ENCODE results near the gene PNPO. TPM values are rescaled to one million over a fixed set of nuclear protein-coding genes. Genes with fewer than 3 reads are reported as not detected.

The PNPO gene
- total RNA-seq, 2 donors from 2014 or later, result 7.1 to 10.5 TPM

DNA sequence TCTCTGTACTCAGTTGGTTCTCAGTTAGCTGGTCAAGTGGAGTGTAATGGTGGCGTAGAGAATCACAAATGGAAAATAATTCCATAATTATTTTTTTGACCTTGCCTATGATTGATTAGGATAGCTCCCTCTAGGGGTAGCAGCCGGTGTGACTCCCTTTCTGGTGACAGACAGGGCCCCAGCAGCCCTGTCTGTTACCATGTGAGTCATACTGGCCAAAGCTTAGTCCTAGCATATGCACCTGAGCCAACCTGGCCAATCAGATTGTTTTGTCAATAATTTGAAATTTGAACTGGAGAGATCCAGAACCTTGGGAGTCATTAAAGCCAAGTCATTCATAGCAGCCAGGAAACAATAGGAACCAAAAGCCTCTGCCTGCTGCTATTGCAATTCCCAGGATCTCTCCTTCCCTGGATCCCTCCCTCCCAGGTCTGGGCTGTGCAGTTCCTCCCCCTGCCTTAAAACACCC, 5.6 kb downstream of the PNPO start:
- DNase-seq (peak; percentile 41 to 63 (median 48)), ATAC-seq (peak; percentile 93)
- peaks cover 5% of the 10 kb centered on the region for H3K36me3 Mint-ChIP-seq (ENCODE audit: low read depth)
- H3K9me3 ChIP-seq (ENCODE audit: control insufficient read depth, low read length, poor library complexity, severe bottlenecking), result no peaks in the 10 kb centered on the region
- peak overlapping the region; percentile 19 for H3K4me3 Mint-ChIP-seq
- peak overlapping the region; percentile 47 for H3K27ac Mint-ChIP-seq
- peaks cover 32% of the 10 kb centered on the region for H3K4me1 Mint-ChIP-seq
- no peaks in the 10 kb centered on the region for H3K27me3 Mint-ChIP-seq

DNA sequence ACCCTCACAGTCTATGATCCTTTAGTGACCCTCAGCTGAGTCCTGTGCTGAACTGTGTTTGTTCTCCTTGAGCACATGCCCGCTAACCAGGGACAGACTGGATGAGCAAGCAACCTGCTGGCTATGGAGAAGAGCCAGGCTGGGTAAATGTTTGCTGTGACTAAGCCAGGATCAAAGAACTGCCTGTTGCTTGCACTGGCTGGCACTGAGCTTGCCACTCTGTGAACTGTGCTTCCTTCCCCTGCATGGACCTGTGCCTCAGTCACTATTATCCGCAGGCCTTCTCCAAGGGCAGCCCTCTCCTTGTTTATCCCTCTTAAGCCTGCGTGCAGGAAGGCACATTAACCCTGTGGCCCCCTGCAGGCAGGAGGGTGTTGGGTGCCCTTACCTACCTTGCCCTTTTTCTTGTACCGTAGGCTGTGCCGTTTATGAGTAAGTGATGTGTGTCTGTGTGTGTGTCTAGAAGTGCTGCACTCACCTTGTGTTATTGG, 7.4 kb downstream of the PNPO start:
- Mint-ChIP-seq H3K36me3 (ENCODE audit: low read depth) (peaks cover 5% of the 10 kb centered on the region), H3K27me3 (no peaks in the 10 kb centered on the region), H3K4me1 (peaks cover 23% of the 10 kb centered on the region), H3K27ac (peak overlapping the region; percentile 32), H3K4me3 (no peak overlapping the region)
- no peaks in the 10 kb centered on the region for H3K9me3 ChIP-seq (ENCODE audit: control insufficient read depth, low read length, poor library complexity, severe bottlenecking)
- ATAC-seq (no peak), DNase-seq (no peak)

DNA sequence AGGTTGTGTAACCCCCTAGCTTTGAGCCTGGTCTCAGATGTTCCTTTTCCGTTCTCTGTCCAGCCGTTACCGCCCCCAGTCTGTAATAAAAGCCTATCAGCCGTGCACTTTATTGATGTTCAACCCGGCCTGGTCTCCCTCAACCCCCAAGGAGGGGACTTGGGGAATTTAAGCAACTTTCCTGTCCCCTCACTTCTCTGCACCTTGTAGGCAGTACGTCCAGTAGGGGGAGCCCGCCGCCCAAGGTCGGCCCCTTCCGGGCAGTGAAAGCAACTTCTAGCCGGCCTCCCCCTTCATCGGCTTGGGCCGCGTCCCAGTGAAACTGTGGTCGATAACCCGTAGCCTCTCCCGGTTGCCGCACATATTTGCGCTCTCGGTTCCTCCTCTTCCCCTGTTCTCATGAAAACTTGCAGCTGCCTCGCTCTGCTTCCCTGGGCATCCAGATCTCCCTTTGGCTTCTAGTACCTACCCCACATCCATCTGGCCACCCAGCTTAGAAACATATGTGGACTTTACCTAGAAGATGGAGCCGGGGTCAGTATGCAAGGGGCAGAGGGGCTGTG, 7.9 kb downstream of the PNPO start:
- peak; percentile 73 for ATAC-seq
- Mint-ChIP-seq H3K27ac (peak overlapping the region; percentile 32), H3K4me3 (peak overlapping the region; percentile 86), H3K36me3 (ENCODE audit: low read depth) (peaks cover 5% of the 10 kb centered on the region), H3K27me3 (no peaks in the 10 kb centered on the region), H3K4me1 (peaks cover 22% of the 10 kb centered on the region)
- no peaks in the 10 kb centered on the region for H3K9me3 ChIP-seq (ENCODE audit: control insufficient read depth, low read length, poor library complexity, severe bottlenecking)
- peak; percentile 63 to 74 (median 71) for DNase-seq

DNA sequence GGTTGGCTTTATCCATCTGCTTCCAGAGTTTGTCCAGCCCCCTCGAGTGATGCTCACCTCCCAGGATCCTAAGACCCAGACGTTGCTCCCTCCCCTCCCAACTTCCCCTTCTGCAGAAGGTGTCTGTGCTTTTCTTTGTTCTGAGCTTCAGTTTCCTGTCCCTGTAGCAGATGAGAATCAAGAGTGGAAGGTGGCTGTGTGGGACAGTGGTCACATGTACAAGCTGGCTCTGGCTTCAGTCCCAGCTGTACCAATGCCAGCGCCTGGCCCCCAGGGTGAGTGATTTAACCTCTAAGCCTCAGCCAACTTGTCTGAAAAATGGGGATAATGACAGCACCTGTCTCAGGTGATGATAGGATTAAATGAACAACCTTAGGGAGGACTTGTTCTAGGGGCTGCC, 8.6 kb downstream of the PNPO start:
- no peak overlapping the region for H3K27ac Mint-ChIP-seq
- peaks cover 3% of the 10 kb centered on the region for H3K36me3 Mint-ChIP-seq (ENCODE audit: low read depth)
- ATAC-seq, result no peak
- H3K4me1 Mint-ChIP-seq, result peaks cover 19% of the 10 kb centered on the region
- no peak for DNase-seq
- H3K9me3 ChIP-seq (ENCODE audit: control insufficient read depth, low read length, poor library complexity, severe bottlenecking), result no peaks in the 10 kb centered on the region
- peak overlapping the region; percentile 15 for H3K4me3 Mint-ChIP-seq
- H3K27me3 Mint-ChIP-seq, result no peaks in the 10 kb centered on the region

DNA sequence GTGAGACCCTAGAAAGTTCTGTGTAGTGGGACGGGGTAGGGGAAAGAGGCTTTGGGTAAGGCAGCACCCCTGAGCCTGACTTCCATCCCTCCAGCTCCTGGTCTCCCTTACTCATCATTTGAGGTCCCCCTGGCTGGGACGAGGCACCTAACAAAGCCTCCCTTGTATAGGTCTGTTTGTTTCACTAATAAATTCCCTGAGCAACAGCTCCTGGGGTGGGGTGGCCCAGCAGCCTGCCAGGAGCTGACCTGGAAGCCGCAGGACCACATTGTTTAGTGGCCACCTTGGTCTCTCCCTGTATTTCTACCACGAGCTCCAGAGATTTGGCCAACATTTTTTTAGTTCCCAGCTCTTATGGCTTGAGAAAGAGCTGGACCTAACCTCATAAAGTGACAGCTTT, 9.1 kb downstream of the PNPO start:
- peaks cover 14% of the 10 kb centered on the region for H3K4me1 Mint-ChIP-seq
- H3K27ac Mint-ChIP-seq, result no peak overlapping the region
- H3K36me3 Mint-ChIP-seq (ENCODE audit: low read depth), result no peaks in the 10 kb centered on the region
- ATAC-seq, result no peak
- no peaks in the 10 kb centered on the region for H3K9me3 ChIP-seq (ENCODE audit: control insufficient read depth, low read length, poor library complexity, severe bottlenecking)
- DNase-seq, result no peak
- H3K4me3 Mint-ChIP-seq, result no peak overlapping the region
- no peaks in the 10 kb centered on the region for H3K27me3 Mint-ChIP-seq

DNA sequence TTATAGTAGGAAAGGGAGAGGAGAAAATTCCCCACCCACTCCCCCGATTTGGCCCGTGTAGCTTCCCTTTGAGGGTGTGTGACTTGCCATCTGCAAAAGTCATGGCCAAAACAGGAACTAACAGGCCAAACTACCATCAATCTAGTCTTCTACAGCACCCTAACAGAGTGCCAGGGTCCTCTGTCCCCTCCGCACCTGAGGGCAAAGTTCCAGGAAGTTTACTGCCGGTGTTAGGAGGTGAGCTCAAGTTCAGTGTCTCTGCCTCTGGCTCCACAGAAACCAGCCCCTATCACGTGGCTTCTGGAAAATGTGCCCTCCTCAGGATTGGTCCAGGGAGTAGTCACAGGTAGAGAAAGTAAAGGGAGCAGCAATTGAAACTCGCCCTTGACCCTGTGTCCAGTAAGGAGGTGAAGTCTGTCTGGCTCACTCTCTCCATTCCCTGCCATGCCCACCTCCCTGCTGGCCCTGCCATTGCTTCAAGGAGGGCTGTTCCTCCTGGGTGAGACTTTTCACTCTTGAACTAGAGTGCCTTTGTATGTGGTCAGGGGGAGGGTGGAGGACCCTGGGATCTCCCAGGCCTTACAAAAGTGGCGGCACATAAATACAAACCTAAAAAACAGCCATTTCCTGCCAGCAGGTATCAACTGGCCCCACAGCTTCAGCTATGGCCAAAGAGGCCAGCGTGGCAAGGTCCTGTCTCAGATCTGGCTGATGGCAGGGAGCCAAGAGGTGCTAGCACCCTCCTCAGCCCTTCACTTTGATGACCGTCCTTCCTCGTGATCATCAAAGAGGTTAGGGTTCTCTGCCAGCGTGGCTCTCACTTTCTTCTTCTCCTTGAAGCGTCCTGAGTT, 11.0 kb downstream of the PNPO start:
- Mint-ChIP-seq H3K4me3 (no peak overlapping the region), H3K27ac (no peak overlapping the region), H3K27me3 (no peaks in the 10 kb centered on the region), H3K4me1 (peaks cover 6% of the 10 kb centered on the region), H3K36me3 (ENCODE audit: low read depth) (no peaks in the 10 kb centered on the region)
- H3K9me3 ChIP-seq (ENCODE audit: control insufficient read depth, low read length, poor library complexity, severe bottlenecking), result no peaks in the 10 kb centered on the region
- DNase-seq (no peak), ATAC-seq (no peak)

DNA sequence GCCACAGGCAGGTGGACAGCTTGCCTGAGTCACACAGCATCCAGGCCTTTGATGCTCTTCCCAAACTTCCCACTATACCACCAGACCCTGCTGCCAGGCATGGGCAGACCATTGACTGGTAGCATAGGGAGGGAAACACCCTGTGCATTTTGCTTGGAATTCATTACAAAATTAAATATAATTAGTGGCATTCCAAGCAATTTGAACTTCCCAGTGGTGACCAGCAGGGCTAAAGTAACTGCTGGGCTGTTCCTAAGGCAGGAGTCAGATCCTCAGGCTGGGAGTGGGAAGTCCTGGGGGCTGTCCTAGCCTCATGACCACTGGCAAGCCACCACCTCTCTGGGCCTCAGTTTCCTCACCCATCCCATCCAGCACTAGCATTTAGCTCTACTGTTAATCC, 12.5 kb downstream of the PNPO start:
- no peak overlapping the region for H3K4me3 Mint-ChIP-seq
- ATAC-seq (no peak), DNase-seq (no peak)
- no peaks in the 10 kb centered on the region for H3K36me3 Mint-ChIP-seq (ENCODE audit: low read depth)
- no peaks in the 10 kb centered on the region for H3K9me3 ChIP-seq (ENCODE audit: control insufficient read depth, low read length, poor library complexity, severe bottlenecking)
- H3K27ac Mint-ChIP-seq, result no peak overlapping the region
- H3K4me1 Mint-ChIP-seq, result peaks cover 6% of the 10 kb centered on the region
- H3K27me3 Mint-ChIP-seq, result no peaks in the 10 kb centered on the region

DNA sequence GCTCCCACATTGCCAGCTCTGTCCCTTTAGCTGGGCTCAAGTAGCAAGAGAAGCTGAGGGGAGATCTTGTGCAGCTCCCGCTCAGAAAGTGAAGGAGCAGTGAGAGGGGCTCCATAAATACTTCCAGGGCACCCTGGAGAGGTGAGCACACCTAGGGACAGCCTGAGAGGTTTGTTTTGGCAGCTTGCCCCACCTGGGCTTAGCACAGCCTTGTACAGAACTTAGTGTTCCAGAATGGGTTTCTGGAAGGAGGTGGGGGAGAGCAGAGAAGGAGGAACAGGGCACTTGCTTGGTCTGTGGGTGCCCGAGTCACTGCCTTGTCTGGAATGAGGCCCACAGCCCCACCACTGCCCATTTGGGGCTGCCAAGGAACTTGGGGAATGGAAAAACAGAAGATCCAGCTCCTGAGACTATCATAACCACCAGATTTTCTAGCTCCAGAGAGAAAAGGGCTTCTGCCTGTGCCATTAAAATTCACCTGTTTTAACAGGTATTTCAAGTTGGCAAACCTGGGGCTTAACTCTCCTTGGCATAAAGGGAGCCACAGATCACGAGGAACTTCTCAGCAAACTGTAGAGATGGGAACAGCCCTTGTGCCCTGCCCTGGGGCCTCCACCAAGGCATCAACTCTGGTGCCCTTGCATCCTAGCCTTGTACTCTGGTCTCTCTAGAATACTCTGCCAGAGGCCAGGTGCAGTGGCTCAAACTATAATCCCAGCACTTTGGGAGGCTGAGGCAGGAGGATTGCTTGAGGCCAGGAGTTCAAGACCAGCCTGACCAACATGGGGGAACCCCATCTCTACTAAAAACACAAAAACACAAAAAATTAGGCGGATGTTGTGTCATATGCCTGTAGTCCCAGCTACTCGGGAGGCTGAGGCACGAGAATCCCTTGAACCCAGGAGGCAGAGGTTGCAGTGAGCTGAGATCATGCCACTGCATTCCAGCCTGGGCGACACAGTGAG, 14.4 kb downstream of the PNPO start:
- H3K9me3 ChIP-seq (ENCODE audit: control insufficient read depth, low read length, poor library complexity, severe bottlenecking), result no peaks in the 10 kb centered on the region
- Mint-ChIP-seq H3K4me1 (no peaks in the 10 kb centered on the region), H3K27me3 (no peaks in the 10 kb centered on the region), H3K36me3 (ENCODE audit: low read depth) (no peaks in the 10 kb centered on the region), H3K27ac (no peak overlapping the region), H3K4me3 (no peak overlapping the region)
- DNase-seq (no peak), ATAC-seq (no peak)

DNA sequence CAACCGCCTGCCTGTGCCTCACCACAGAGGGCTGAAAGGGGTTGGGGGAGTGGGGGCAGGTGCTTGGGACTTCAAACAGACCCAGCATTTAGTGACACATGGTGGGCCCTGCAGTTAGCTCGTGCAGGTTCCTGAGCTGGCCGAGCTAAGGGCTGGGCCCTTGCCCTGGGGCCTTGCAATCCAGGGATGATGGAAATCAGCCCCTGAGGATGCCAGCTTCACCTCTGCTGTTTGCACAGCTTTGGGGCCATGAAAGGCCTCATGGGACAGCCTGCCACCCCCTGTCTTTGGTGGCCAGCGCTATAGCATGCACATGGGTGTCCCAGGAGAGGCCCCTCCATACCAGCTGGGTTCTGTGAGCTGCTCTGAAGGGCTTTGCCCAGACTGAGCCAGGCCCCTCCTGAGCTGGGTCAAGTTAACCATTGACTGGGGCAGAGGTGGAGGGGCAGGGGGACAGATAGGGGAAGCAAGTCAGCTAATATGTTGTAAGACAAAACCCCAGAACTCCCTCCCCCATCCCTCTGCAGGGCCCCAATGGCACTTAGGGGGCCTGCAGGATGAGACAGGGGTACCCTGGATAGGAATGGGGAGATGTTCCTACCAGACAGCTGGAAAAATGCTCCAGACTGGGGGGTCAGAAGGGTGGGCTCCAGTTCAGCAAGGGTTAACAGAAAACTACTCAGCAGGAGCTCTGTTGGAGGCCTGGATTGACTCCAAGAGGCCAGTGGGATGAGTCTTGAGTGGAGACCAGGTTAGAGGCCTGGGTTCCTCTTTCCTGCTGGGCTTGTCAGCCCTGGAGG, 15.6 kb downstream of the PNPO start:
- Mint-ChIP-seq H3K4me1 (no peaks in the 10 kb centered on the region), H3K27ac (no peak overlapping the region), H3K36me3 (ENCODE audit: low read depth) (no peaks in the 10 kb centered on the region), H3K27me3 (no peaks in the 10 kb centered on the region), H3K4me3 (no peak overlapping the region)
- DNase-seq (no peak), ATAC-seq (no peak)
- H3K9me3 ChIP-seq (ENCODE audit: control insufficient read depth, low read length, poor library complexity, severe bottlenecking), result no peaks in the 10 kb centered on the region

DNA sequence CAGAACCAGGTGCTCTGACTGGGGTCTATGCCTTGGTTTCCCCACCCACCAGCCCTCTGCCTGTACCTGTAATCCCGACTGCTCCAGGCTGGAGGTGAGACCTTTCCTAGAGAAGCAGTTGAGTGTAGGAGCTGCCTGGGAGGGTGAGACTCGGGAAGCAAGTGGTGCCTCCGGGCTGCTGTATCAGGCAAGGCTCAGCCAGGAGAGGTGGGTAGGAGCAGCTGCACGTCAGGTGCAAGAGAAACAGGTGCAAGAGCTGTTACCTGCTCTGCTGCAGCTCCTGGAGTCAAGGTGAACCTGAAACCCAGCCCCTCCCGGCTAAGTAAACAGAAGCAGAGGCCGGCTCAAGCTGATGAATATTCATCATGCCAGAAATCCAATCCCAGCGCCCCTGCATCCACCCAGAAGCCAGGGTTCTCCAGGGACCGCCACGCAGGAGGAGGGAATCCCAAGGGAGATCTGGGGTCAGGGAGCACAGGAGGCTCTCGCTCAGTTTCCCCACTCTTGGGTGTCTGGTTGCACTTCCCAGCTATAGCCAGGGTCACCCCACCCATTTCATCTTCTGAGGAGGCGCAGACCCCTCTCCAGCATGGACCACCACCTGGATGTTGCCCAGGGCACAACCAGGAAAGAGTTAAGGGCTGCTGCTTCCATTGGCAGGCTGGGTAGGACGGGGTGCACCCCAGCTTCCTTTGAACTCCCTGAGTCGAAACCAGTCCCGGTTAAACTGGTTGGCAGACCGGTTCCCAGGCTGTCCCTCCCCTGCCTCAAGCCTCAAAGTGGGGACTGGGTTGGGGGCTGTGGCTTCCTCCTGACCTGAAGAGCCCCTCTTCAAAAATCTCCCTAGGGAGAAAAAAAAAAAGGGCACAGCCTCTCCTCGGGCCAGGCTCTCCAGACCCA, 16.5 kb downstream of the PNPO start, which contains the start of gene PRR15L:
TSS of gene PRR15L (minus strand) at position 293 of the 900 bp plus-strand sequence. CDS start 4,649 bp downstream, outside the sequence.
- H3K4me1 Mint-ChIP-seq, result no peaks in the 10 kb centered on the region
- H3K27me3 Mint-ChIP-seq, result no peaks in the 10 kb centered on the region
- no peaks in the 10 kb centered on the region for H3K36me3 Mint-ChIP-seq (ENCODE audit: low read depth)
- no peak for DNase-seq
- H3K27ac Mint-ChIP-seq, result no peak within 1 kb of the TSS
- H3K9me3 ChIP-seq (ENCODE audit: control insufficient read depth, low read length, poor library complexity, severe bottlenecking), result no peaks in the 10 kb centered on the region
- no peak within 1 kb of the TSS for H3K4me3 Mint-ChIP-seq
- ATAC-seq, result no peak

DNA sequence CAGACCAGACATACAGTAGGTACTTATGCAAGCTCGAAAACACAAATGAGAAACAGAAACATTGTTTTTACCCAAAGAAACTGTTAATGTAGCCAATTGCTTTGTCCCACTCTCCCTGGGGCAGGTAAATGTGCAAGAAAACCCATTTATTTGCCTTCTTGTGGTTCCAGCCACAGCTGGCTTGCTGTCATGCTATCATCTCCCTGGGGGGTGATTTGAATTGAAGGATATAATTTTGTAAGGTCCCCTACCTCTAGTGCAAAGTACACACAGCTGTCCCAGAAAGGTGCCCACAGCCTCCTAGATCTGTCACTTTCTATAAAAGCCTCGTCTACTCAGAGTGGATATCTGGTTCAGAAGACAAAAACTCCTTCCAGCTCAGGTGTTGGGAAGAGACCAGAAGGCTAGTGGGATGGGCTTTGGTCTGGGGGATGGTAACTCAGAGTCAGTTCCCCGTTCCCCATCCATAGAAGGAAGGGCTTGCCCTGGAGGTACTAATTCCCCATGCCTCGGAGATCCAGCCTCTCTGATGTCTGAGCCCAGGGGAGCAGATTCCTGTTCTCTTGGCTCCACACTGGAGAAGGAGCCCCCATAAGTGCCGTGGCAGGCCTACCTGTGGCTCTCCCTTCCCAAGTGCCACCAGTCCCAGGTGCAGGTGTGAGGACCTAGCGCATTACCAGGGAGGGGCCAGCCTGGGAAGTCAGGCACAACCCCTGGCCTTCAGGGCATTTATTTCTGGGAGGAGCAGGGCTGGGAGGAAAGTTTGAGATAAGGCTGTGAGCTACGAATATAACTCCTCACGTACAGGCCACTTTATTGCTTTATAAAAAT, 18.7 kb downstream of the PNPO start:
- Mint-ChIP-seq H3K36me3 (ENCODE audit: low read depth) (peaks cover 4% of the 10 kb centered on the region), H3K27ac (no peak overlapping the region), H3K4me3 (no peak overlapping the region), H3K4me1 (peaks cover 4% of the 10 kb centered on the region), H3K27me3 (no peaks in the 10 kb centered on the region)
- DNase-seq (no peak), ATAC-seq (no peak)
- no peaks in the 10 kb centered on the region for H3K9me3 ChIP-seq (ENCODE audit: control insufficient read depth, low read length, poor library complexity, severe bottlenecking)
